IPS DF 19.7 (cell line): ENCODE results near the gene FAAP20.

Experiments
- DNase-seq: peaks from one replicate; pipeline ENCODE4 v3.0.0-alpha.2; 2013; ENCODE audit warnings: low read depth, low spot score

The FAAP20 gene

DNA sequence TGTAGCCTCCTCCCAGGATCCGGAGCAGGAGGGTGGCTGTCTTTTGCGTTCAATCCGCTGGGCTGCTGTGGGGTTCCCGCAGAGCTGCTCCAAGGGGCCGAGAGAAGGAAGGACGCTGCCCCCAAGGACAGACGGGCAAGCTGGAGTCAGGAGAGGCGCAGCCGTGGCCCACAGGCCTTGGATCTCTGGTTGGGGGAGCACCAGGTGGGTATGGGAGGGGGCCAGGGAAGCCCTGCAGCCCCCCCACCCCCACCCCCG is 17.6 kb upstream of the FAAP20 start:
- no peak for DNase-seq

DNA sequence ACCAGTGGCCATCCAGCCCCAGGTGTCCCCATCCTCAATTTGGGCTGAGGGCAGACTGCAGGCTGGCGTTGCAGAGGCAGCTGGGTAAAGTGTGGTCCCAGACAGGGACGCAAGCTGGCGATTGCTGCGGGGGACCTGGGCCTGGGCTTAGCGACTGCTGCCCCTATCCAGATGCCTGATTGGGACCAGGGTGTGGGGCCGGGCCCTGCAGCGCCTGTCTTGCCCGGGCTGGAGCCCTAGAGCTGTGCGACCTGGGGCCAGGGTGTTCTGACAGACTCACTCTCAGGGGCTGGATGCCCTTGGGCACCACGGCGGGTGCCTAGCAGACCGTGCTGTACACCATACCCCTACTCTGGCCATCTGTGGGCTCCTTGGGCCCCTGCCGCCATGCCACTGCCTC is 16.2 kb upstream of the FAAP20 start:
- no peak for DNase-seq

DNA sequence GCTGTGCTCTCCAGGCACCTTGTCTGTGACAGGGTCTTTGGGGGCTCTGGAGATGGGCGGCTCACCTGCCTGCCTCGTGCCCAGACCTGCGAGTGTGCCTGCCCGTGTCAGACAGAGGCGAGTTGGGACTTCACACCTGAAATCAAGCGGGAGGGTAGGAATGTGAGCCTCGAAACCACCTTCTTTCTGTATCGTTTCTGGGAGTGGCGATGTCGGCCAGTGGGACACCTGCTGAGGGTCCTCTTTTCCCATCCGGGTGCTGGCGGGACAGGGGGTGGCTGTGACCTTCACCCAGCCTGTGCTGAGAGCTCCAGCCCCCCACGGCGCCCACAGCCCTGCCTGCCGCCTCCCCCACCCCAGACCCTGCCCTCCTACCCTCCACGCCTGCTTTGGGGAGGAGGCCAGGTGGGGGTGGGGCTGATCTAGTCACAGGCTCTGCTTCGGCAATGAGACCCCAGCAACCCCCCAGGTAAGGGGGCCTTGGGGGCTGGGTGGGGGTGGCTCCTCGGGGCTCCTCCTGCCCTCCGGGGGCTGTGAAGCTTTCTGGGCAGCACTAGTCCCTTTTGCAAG is 15.6 kb upstream of the FAAP20 start:
- DNase-seq, result no peak

DNA sequence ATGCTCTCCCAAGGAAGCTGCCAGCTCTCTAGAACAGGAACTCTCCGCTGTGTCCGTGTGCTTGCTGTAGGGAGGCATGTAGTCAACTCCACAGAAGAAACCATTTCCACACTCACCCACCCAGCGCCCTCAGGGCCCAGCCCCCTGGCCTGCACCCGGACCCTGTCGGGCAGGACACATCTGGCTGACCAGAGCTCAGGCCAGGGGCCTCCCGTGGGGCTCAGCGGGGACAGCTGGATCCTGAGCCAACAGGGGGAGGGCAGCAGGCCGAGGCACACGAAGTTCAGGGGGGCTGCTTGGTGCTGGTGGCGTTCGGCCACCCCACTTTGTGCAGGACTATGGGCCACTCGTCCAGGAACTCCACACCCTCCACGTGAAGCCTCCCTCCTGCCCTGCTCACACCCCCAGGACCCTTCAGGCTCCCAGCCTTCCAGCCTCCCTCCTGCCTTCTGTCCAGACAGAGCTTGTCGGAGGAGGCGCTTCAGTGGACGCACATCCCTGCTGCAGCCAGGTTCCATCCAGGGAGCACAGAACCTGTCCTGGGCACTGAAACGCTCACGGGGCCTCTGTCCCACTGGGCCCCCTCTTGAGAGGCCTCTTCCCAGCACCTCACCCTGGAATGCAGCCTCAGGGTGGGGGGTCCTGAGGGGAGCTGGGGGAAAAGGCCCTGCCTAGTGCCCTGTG is 15.0 kb upstream of the FAAP20 start:
- no peak for DNase-seq

DNA sequence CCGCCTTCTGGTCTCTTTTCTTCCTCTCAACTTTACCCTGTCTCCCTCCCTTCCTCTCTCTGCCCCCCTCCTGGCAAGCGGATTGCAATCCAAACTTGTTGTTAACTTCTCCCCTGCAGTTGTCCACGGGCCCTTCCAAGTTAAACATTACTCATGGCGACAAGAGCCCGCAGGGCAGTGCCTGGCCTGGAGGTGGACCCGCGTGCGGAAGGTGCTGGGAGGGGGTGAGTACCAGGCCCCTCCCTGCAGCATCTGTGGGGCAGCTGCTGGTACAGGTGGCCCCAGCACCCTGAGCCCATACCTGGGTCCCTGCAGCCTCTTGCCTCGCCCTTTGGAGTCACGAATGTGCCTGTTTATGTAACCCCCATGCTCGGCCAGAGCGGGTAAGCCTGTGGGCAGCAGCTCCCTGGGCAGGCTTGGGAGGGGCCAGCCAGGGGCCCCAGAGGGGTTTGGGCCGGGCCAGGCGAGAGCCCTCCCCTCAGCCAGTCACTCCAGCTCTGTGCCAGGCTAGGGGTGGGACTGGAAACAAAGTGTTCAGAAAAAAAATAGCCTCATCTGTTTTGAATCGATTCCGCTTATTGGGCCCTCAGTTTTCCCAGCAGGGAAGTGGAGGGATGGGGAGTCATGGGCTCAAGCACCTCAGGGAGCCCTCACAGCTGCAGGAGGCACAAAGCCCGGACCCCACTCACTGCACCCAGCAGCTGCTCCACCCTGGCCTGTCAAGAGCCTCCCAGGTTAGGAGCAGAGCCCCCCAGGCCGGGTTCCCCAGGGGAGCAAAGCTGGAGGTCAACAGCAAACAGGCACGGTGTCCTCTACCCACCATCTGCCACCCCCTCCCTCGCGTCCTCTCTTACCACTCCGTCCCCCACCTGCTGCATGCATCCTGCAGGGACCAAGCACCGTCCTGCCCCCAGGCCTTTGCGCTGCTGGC is 14.0 kb upstream of the FAAP20 start:
- no peak for DNase-seq

DNA sequence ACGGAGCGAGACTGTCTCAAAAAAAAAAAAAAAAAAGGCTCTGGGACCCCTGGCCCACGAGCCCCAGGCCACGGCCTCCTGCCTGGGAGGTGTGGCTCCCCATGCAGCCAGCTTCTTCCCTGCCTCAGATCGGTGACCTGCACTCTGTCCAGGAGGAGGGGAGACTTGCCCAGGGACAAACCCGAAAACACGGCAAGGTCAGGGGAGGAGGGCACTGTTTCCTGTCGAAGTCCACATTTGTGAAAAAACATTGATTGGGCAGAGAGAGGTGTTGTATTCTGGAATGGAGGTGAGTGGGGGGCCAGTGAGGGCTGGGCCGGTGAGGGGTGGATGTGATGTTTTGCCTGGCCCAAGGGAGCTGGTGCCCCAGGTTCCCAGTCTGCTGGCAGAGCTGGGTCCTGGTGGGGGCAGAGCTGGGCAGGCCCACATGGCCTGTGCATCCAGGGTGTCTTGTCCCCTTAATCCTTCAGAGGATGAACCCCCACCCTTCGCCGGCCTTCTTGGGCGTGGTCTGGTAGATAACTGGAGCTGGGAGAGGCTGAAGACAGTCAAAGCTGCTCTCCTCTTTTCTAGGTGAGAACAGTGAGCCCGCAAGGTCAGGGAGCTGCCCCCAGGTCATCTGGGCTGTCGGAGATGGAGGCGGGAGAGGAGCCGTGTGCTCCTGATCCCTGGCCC is 12.4 kb upstream of the FAAP20 start:
- no peak for DNase-seq

DNA sequence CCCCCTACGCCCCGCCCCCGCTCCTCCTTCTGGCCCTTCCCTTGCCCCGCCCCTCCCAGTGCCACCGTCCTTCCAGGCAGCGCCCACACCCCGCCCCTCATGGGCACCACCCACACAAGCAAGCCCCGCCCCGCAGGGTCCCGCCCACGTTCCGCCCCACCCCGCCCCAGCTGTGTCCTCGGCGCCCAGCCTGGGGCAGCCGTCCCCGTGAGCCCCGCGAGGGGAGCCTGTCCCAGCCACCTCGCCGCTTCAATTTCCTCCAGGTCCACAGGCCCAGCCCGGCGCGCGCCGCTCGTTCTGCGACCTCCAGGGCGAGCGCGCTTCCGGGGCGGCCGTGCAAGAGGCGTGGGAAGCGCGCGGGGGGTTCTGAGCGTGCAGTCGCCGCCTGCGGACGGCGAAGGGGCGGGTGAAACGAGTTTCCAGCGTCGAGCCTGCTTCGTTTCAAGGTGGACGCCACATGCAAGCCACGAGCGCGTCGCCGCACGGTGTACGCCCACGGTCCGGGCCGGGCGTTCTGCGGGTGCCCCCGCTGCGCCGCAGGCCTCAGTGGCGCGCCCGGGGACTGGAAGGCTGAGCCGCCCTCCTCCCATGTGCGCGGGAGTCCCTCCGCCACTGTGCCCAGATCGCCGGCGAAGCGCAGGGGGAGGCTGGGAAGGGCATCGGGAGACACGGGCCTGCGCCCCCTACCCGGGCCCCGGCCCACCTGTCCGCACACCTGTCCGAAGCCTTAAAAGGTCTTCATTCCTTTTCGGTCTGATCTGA is 10.8 kb upstream of the FAAP20 start:
- DNase-seq, result no peak

DNA sequence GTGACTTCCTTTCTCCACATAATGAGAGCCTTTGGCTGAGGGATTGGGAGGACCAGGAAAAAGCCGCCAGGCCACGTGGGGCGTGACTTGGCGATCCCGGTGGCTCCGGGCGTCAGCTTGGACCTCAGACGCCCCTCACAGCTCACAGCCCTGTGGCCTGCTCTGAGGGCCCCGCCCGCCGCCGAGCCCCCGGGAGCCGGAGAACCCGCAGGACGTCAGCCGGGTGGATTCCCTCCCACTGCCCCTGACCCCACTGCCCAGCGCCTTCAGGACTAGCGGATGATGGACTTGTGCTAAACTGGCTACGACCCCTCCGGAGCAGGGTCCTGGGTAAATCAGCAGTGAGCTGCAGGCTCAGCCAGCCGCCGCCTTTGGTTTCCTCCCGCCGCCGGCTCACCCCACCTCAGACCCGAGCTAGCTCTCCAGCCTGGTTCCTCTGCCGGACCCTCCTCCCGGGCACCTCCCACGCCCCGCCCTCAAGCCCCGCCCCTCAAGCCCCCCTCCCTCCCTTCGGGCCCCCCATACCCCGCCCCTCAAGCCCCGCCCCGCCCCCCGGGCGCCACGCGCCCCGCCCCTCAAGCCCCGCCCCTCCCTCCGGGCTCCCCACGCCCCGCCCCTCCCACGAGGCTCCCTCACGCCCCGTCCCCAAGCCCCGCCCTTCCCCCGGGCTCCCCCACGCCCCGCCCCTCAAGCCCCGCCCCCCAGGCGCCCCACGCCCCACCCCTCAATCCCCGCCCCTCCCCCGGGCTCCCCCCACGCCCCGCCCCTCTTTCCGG is 10.0 kb upstream of the FAAP20 start:
- DNase-seq, result no peak

DNA sequence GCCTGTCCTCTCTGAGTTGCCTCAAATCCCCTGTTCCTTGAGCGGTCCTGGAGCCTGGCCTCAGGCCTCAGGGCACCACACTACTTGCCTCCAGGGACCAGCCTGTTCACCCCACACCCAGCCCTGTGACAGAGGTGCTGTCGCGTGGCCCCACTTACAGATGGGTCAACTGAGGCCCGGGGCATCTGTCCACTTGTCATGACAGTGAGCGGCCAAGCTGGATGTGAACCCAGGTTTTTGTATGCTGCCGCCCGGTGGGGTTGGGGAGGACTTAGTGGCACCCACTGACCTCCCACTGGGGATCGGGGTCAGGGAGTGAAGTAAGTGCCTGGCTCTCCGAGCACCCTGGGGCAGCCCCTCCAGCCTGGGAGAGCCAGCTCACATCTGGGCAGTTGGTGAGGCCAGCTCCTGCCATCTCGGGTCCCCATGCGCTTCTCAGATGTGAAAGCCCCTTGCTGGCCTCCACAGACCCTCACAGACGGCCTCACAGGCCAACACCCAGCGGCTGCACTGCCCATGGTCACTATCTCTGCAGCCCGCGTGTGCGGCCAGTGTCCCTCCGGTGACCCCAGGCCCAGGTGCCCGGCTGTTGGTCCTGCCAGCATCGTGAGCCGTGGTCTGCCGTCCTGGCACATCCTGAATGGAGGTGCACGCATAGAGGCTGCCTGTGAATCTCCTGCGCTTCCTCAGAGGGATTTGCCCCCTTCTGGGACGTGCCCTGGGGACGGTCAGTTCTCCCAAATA is 9.3 kb upstream of the FAAP20 start:
- no peak for DNase-seq

DNA sequence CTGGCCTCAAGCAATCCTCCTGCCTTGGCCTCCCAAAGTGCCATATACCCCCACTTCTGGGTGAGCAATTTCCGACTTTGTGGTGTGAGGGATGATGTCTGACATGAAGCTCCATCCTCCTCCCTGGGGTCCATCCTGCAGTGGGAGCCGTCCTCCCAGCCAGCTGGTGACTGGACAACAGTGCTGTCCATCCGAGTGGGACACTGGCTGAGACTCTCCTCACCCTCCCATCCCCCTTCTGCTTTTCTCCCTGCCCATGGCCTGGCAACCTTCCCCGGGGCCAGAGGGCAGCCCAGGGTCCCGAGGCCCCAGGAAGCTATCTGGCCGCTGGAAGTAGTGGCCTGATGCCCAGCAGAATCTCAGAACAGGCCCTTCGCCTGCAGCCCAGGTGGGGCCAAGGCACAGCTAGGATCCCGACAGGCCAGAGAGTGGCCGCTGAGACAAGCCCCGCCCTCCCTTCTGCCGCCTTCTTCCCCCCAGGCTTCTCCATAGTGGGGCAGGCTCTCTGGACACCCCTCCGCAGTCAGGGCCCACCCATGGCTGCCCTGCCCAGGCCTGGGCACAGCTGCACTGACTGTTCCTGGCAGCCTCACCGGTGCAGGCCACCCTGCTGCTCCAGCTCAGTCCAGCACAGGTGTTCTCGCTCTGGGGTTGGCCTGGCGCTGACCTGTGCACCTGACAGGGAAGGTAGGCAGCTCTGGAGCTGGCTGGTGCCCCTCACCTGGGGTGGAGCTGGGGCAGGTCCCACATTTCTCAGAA is 8.4 kb upstream of the FAAP20 start:
- DNase-seq, result no peak

DNA sequence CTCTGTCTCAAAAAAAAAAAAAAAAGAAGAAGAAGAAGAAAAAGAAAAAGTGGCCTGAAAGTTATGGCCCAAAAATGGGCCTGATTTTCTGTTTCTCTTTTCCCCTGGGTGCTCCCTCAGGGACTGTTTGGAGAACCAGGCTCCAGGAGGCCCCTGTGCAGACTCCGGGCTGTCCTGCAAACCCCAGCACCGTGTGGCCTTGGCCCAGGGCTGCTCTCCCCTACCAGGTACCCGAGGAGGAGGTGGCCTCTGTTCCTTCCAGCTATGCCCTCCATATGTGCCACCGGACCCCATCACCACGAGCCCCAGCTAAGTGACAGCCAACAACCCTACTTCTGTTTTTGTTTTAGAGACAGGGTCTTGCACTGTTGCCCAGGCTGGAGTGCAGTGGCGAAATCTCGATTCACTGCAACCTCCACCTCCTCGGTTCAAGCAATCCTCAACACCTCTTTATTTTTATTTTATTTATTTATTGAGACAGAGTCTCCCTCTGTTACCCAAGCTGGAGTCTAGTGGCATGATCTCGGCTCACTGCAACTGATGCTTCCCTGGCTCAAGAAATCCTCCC is 7.5 kb upstream of the FAAP20 start:
- DNase-seq, result no peak

DNA sequence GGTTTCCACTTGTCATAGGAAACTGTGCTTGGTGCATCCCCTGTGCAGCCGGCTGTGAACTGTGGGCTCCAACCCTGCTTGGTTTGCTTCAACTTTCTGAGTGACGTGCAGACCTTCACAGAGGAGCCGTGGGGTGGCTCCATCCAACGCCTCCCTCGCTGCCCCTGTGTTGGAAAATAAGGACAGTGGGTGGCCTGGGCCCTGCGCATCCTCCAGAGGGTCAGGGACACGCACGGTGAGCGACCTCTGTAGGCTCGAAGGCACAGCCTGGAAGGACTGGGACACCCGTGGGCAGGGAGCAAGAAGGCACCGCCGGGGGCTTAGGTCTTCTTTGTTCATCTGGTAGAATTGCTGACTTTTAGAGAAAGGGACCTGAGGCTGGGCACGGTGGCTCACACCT is 6.5 kb upstream of the FAAP20 start:
- DNase-seq, result no peak

DNA sequence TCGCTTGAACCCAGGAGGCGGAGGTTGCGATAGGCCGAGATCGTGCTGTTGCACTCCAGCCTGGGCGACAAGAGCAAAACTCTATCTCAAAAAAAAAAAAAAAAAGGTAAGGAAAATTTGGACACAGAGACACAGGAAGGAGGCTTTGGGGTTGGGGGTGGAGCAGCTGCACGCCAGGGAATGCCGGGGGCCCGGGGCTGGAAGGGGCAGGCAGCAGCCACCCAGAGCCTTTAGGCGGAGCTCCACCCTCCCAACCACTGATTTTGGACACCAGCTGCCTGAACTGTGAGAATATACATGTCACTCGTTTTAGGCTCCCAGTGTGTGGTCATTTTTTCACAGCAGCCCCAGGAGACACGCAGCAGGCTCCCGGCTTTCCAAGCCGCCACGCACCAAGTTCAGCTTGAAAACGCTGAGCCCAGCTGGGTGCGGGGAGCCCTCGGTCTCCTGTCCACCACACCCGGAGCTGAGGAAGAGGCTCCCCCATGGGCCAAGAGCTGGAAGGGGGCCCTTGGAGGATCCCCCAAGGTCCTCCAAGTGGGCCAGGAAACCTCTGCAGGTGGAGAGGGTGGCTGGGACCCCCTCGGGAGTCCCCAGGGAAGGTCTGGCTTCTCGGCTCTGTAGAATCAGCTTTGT is 5.9 kb upstream of the FAAP20 start:
- no peak for DNase-seq

DNA sequence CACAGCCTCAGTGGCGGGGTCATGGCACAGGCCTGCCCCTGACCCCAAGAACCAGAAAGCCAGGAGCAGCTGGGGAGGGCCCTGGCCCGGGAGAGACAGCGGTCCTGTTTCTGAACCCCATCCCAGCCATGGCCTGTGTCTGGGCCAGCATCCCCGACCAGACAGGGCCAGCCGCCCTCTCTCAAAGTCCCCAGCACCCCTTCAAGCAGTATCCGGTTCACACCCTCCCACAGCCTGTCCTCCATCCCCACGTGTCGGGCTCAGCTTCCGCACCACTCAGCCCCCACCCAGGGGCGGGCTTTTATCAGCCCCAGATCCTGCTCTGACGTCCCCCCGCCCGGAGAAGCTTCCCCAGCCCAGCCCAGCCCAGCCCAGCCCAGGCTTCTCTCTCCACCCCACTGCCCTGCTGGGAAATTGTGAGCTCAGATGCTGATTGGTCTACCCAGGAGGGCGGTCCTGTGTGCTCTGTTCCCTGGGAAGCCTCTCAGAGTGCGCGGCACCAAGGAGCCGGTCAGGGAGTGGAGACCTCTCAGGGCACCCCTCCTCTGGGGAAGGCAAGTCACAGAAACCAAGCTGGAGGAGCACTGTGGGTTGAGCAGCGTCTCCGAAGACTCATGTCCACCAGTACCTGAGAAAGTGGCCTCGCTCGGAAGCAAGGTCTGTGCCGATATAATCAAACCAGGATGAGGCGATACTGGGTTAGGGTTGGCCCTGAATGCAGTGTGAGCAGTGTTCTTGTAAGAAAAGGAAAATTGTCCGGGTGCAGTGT is 4.7 kb upstream of the FAAP20 start:
- DNase-seq, result no peak

DNA sequence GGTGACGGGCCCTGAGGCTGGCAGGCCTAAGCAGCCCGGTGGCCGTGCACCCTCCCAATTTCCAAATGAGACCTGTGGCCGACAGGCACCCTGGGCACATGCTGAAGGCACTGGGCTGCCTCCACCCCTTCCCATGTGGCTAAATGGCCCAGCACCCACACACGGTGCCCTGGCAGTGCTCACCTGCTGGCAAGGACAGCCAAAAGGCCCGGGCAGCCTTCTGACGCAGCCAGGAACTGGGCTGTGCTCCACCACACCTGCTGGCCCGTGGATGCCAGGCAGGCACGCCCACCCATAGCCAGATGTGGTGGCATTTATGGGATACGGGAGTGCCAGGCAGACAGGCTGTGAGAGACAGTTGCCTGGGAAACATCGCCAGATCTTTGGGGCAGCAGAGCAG is 4.0 kb upstream of the FAAP20 start:
- DNase-seq, result no peak

DNA sequence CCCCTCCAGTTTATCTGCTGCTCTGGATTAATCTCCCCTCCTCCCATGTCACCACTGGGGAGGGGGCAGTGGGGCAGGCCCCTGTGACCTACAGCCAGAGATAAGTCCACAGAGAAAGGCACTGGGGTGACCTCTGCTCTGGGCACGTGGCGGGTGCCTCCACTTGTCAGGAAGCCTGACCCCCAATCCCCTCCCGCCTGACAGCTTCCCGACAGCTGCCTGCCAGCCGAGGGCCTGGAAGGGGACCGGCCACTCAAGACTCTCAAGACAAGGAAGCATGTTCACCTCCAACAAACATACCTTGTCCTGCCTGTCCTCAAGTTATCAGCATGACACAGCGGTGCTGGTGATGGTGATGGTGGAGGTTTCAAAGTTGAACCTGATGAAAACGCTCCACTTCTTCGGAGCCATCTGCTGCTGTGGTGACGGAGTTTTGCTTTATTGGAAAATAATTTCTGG is 3.2 kb upstream of the FAAP20 start:
- DNase-seq, result no peak

DNA sequence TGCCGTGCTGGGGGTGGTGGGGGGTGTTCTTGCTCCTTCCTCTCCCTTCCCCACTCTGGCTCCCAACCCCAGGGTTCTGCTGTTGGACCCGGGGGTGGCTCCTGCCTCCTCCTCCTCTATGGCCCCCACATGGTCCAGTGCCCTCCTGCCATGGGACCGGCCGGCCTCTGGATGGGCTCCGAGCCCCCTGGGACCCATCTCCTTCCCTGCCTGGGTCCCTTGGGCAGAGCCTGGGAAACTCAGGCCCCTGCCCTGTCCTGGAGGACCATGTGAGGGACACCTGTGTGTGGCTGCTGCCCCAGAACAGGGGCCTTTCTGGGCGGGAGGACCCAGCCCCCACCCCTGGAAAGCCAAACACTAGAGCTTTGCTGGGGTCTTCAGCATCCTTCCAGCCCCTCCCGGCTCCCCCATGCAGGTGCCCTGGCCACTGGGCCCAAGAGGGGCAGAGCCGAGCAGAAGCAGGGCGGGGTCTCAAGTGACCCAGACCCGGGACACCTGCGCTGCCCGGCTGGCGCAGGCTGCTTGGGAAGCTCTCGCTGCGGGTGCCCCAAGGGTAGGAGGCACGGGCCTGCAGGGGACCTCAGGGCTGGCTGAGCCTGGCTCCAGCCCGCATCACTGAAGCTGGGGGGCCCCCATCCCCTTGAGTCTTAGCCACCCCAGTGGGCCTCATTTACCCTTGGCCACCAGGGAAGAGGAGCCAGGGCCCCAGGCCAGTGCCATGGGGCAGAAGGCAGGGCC is 2.5 kb upstream of the FAAP20 start:
- no peak for DNase-seq
